Liver (tissue), 9 donors: ENCODE measurements around the gene TMEM114. TPM values are rescaled to one million over a fixed set of nuclear protein-coding genes. Genes with fewer than 3 reads are reported as not detected.

Source experiments
- DNase-seq: peaks from one replicate; pipeline ENCODE4 v3.0.0-alpha.2; 2017; ENCODE audit warnings: low spot score
- H3K27ac ChIP-seq, 2 donors: one replicate each; pipeline ENCODE4 v1.7.0; 2013; ENCODE audit warnings: inconsistent platforms in 2 of 2, low read length in 2 of 2, control low read depth in 1 of 2, low read depth in 1 of 2, mild to moderate bottlenecking in 1 of 2
- H3K27me3 ChIP-seq, 4 donors: one replicate each; pipeline versions ENCODE4 v1.6.1 to v1.7.0; 2013; ENCODE audit warnings: low read length in 3 of 4, inconsistent platforms in 1 of 4, mild to moderate bottlenecking in 1 of 4, moderate library complexity in 1 of 4; ENCODE audit not compliant: control insufficient read depth in 4 of 4, insufficient read depth in 4 of 4
- H3K36me3 ChIP-seq, 4 donors: one replicate each; pipeline versions ENCODE4 v1.6.1 to v1.7.0; 2013; ENCODE audit warnings: low read length in 3 of 4, mild to moderate bottlenecking in 3 of 4, low read depth in 1 of 4, moderate library complexity in 1 of 4; ENCODE audit not compliant: control insufficient read depth in 4 of 4, insufficient read depth in 3 of 4
- H3K4me1 ChIP-seq, 4 donors: one replicate each; pipeline versions ENCODE4 v1.6.1 to v1.7.0; 2013; ENCODE audit warnings: low read length in 3 of 4, mild to moderate bottlenecking in 3 of 4, moderate library complexity in 1 of 4; ENCODE audit not compliant: control insufficient read depth in 4 of 4, insufficient read depth in 4 of 4
- H3K4me3 ChIP-seq, 3 donors: one replicate each; pipeline versions ENCODE4 v1.6.1 to v1.7.0; 2013; ENCODE audit warnings: low read length in 3 of 3, control low read depth in 1 of 3, low read depth in 1 of 3, mild to moderate bottlenecking in 1 of 3
- H3K9ac ChIP-seq, 2 donors: one replicate each; pipeline ENCODE4 v1.7.0; 2013; ENCODE audit warnings: low read length in 2 of 2, mild to moderate bottlenecking in 2 of 2, moderate library complexity in 2 of 2, control low read depth in 1 of 2, low read depth in 1 of 2
- H3K9me3 ChIP-seq, 4 donors: one replicate each; pipeline versions ENCODE4 v1.6.1 to v1.7.0; 2013; ENCODE audit warnings: low read length in 3 of 4; ENCODE audit not compliant: control insufficient read depth in 4 of 4
- ATF3 ChIP-seq: IDR thresholded peaks from 2 replicates; pipeline ENCODE4 v1.6.1; 2016; ENCODE audit warnings: antibody characterized with exemption
- EGR1 ChIP-seq, 2 donors: IDR thresholded peaks; 2 replicates each; pipeline ENCODE4 v1.6.1; 2016 to 2018; ENCODE audit warnings: antibody characterized with exemption in 2 of 2, low read depth in 2 of 2
- FOXA1 ChIP-seq: IDR thresholded peaks from 2 replicates; pipeline ENCODE4 v1.6.1; 2016; ENCODE audit warnings: antibody characterized with exemption
- FOXA2 ChIP-seq: IDR thresholded peaks from 2 replicates; pipeline ENCODE4 v1.6.1; 2016; ENCODE audit warnings: antibody characterized with exemption
- GABPA ChIP-seq, 2 donors: IDR thresholded peaks in 1 of 2; conservative IDR thresholded peaks in 1 of 2; 2 replicates each; pipeline ENCODE4 v1.6.1; 2016; ENCODE audit warnings: antibody characterized with exemption in 2 of 2, mild to moderate bottlenecking in 1 of 2, moderate library complexity in 1 of 2
- HNF4A ChIP-seq, 2 donors: conservative IDR thresholded peaks; 2 replicates each; pipeline ENCODE4 v1.6.1; 2016; ENCODE audit warnings: antibody characterized with exemption in 2 of 2, mild to moderate bottlenecking in 2 of 2
- HNF4G ChIP-seq: IDR thresholded peaks from 2 replicates; pipeline ENCODE4 v1.6.1; 2016; ENCODE audit warnings: antibody characterized with exemption
- MAX ChIP-seq: IDR thresholded peaks from 2 replicates; pipeline ENCODE4 v1.6.1; 2016; ENCODE audit warnings: antibody characterized with exemption
- NR2F2 ChIP-seq: IDR thresholded peaks from 2 replicates; pipeline ENCODE4 v1.6.1; 2016; ENCODE audit warnings: antibody characterized with exemption
- RAD21 ChIP-seq, 2 donors: IDR thresholded peaks; 2 replicates each; pipeline ENCODE4 v1.6.1; 2016; ENCODE audit warnings: antibody characterized with exemption in 2 of 2, mild to moderate bottlenecking in 2 of 2
- REST ChIP-seq: IDR thresholded peaks from 2 replicates; pipeline ENCODE4 v1.6.1; 2016; ENCODE audit warnings: antibody characterized with exemption, mild to moderate bottlenecking
- RXRA ChIP-seq, 2 donors: IDR thresholded peaks; 2 replicates each; pipeline ENCODE4 v1.6.1; 2017 to 2018; ENCODE audit warnings: antibody characterized with exemption in 2 of 2, mild to moderate bottlenecking in 1 of 2
- SP1 ChIP-seq: IDR thresholded peaks from 2 replicates; pipeline ENCODE4 v1.6.1; 2018; ENCODE audit warnings: antibody characterized with exemption, mild to moderate bottlenecking
- TAF1 ChIP-seq: conservative IDR thresholded peaks from 2 replicates; pipeline ENCODE4 v1.6.1; 2016; ENCODE audit warnings: antibody characterized with exemption, mild to moderate bottlenecking
- YY1 ChIP-seq: IDR thresholded peaks from 2 replicates; pipeline ENCODE4 v1.6.1; 2016; ENCODE audit warnings: antibody characterized with exemption, mild to moderate bottlenecking
- ZBTB33 ChIP-seq: IDR thresholded peaks from 2 replicates; pipeline ENCODE4 v1.6.1; 2016; ENCODE audit warnings: antibody characterized with exemption
- WGBS: extraction: QIAGEN DNeasy Blood & Tissue Kit; methylation state at CpG from one replicate; pipeline ENCODE4 v1.1.7; 2013; 5-methylcytosine and 5-hydroxymethylcytosine counted together
- polyA plus RNA-seq, 2 donors: library from polyadenylated mRNA; stranded (reverse) in 1 of 2; unstranded in 1 of 2; fragments of 200-250 nt in 1 of 2; fragments of >200 nt in 1 of 2; fragmentation: Nextera tagmentation in 1 of 2; extraction: Ambion mirVana in 1 of 2; gene quantifications; one replicate each; pipeline versions ENCODE4 v1.2.1 to v1.2.3, GENCODE V29; 2013 to 2015
- total RNA-seq, 2 donors: library from RNA; depleted of rRNA; stranded (reverse); fragments of >200 nt; gene quantifications; one replicate each; pipeline ENCODE4 v1.2.3, GENCODE V29; 2014
- TF ChIP-seq, protein P1 (sequence below): fragments of 150-350 bp; IDR thresholded peaks from 2 replicates; pipeline ENCODE4 v1.5.1; 2017; ENCODE audit warnings: improper control_type of control experiment, low read depth, low read length; ENCODE audit not compliant: missing input control
- donor health status: healthy.
- donor health status: healthy.
- donor health status: healthy.
- donor health status: healthy.
- donor health status: healthy.

The TMEM114 gene
- total and polyA plus RNA-seq, 4 donors = not detected

GRCh38 chr16:8590811-8591210 is 500 bp upstream of the TMEM114 start:
- Histone ChIP-seq H3K27me3 (peaks cover 0 to 12% (median 3%) of the 10 kb centered on the region in 4 donors), H3K9ac (no peak overlapping the region), H3K4me3 (no peak overlapping the region), H3K36me3 (no peaks in the 10 kb centered on the region), H3K9me3 (no peaks in the 10 kb centered on the region), H3K27ac (no peak overlapping the region), H3K4me1 (peaks cover 0 to 15% (median 6%) of the 10 kb centered on the region in 4 donors)
- TF ChIP-seq FOXA2 (no peak), RXRA (IDR thresholded peaks at IDR 0.05) (no peak), ZBTB33 (no peak), REST (no peak), HNF4G (no peak), NR2F2 (no peak), GABPA (IDR thresholded peaks at IDR 0.05 in 1 of 2, conservative IDR thresholded peaks at IDR 0.05 in 1 of 2) (no peak), ATF3 (no peak), SP1 (no peak), RAD21 (IDR thresholded peaks at IDR 0.05) (no peak), FOXA1 (no peak), TAF1 (no peak), HNF4A (conservative IDR thresholded peaks at IDR 0.05) (no peak), YY1 (no peak), EGR1 (IDR thresholded peaks at IDR 0.05; ENCODE audit: low read depth in 2 of 2) (no peak), MAX (no peak)
- TF ChIP-seq, protein P1, sequence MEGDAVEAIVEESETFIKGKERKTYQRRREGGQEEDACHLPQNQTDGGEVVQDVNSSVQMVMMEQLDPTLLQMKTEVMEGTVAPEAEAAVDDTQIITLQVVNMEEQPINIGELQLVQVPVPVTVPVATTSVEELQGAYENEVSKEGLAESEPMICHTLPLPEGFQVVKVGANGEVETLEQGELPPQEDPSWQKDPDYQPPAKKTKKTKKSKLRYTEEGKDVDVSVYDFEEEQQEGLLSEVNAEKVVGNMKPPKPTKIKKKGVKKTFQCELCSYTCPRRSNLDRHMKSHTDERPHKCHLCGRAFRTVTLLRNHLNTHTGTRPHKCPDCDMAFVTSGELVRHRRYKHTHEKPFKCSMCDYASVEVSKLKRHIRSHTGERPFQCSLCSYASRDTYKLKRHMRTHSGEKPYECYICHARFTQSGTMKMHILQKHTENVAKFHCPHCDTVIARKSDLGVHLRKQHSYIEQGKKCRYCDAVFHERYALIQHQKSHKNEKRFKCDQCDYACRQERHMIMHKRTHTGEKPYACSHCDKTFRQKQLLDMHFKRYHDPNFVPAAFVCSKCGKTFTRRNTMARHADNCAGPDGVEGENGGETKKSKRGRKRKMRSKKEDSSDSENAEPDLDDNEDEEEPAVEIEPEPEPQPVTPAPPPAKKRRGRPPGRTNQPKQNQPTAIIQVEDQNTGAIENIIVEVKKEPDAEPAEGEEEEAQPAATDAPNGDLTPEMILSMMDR = no peak
- no peak for DNase-seq
- 97% methylated on average over 3 of the region's 3 CpGs for WGBS
